ENCODE data around the gene RAB11FIP5.

RAB11FIP5 gene

DNA sequence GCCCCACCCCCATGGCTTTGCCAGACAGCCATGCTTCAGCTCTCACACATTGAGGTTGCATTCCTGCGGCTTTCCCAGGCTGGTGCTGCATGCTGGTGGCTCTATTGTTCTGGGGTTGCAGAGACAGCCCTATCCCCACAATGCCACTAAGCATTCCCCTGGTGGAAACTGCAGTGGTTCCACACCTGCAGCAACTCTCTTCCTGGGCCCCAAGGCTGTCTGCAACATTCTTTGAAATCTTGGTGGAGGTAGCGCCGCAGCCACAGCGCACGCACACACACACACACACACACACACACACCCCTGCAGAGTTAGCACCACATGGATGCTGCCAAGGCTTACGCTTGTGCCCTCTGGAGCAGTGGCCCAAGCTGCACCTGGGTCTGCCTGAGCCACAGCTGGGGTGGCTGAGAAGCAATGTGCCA is 62.6 kb downstream of the RAB11FIP5 start:
- H3K4me1 ChIP-seq (ENCODE audit: control insufficient read depth in 1 of 2, insufficient read depth in 2 of 2, low read length in 2 of 2) = no peaks in the 10 kb centered on the region
- H3K27ac ChIP-seq (ENCODE audit: low read depth, low read length) = no peak overlapping the region
- no peaks in the 10 kb centered on the region for H3K9me3 ChIP-seq (ENCODE audit: control insufficient read depth in 1 of 2, low read length in 2 of 2)
- no peaks in the 10 kb centered on the region for H3K27me3 ChIP-seq (ENCODE audit: control insufficient read depth in 1 of 2, insufficient read depth in 2 of 2, low read length in 2 of 2)
- H3K4me3 ChIP-seq (ENCODE audit: low read depth in 1 of 2, low read length in 2 of 2) = no peak overlapping the region
- no peak overlapping the region for H3K9ac ChIP-seq (ENCODE audit: low read depth in 1 of 2, low read length in 2 of 2)
- peaks cover 0 to 11% of the 10 kb centered on the region in 2 donors for H3K36me3 ChIP-seq (ENCODE audit: control insufficient read depth in 1 of 2, insufficient read depth in 2 of 2, low read length in 2 of 2)

DNA sequence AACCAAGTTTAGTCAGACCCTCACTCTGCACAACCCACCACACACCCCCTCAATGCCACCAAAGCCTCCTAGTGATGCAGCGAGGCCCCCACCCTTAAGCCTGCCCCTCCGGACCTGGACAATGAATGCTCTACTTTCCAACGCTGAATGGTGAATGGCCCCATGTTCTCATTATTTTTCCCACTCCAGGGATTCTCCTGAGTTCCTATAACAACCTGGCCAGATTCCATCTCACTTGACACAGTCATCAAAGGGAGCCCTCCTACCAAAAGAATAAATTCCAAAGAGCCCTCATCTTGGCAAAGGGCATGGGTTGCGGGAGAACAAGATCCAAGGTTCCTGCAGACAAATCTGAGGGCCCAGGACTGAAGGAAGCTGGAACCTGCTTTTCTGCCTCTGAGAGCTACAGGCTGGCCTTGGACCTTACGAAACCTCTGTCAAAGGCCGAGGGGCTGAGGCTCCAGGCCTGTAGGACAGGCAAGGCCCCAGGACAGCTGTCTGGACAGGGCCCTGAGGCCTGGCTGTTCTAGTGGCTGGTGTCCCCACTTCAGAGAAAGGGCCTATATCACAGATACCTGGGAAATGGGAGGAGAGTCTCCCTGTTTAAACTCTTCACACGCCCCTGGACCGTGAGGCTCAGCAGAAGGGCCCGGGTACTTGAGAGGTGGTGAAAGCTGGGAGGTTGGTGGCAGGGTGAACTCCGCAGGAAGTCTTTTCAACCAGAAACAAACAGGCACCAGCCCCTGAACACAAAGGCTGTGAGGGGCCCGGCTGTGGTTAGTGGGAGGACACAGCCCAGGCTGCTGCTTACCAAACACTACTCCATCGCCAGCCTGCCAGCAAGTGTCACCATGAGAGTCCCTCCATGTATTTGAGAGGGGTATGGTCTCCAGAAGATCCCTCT is 68.6 kb downstream of the RAB11FIP5 start:
- Histone ChIP-seq H3K36me3 (ENCODE audit: control insufficient read depth in 1 of 2, insufficient read depth in 2 of 2, low read length in 2 of 2) (peaks cover 0 to 5% of the 10 kb centered on the region in 2 donors), H3K27me3 (ENCODE audit: control insufficient read depth in 1 of 2, insufficient read depth in 2 of 2, low read length in 2 of 2) (no peaks in the 10 kb centered on the region), H3K9ac (ENCODE audit: low read depth in 1 of 2, low read length in 2 of 2) (no peak overlapping the region), H3K9me3 (ENCODE audit: control insufficient read depth in 1 of 2, low read length in 2 of 2) (no peaks in the 10 kb centered on the region), H3K4me3 (ENCODE audit: low read depth in 1 of 2, low read length in 2 of 2) (no peak overlapping the region), H3K4me1 (ENCODE audit: control insufficient read depth in 1 of 2, insufficient read depth in 2 of 2, low read length in 2 of 2) (no peaks in the 10 kb centered on the region), H3K27ac (ENCODE audit: low read depth, low read length) (no peak overlapping the region)

DNA sequence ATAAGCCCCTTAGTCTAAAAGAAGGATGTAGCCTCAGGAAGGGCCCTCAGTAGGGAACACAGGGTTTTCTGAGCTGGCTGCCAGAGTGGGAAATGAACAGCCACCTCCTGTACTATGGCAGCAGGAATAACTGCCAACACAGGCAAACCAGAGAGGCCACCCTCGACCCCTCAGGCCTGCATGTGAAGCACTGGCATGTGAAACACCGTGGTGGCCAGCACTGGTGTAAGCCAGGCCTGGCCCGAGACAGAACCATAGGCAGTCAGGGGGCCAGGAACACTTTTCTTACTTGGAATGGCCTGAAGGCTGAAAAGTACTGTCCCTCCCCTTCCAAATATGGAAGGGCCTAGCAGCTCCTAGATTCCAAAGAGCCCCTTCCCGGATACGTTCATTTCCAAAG is 69.5 kb downstream of the RAB11FIP5 start:
- no peak overlapping the region for H3K27ac ChIP-seq (ENCODE audit: low read depth, low read length)
- no peaks in the 10 kb centered on the region for H3K4me1 ChIP-seq (ENCODE audit: control insufficient read depth in 1 of 2, insufficient read depth in 2 of 2, low read length in 2 of 2)
- H3K9me3 ChIP-seq (ENCODE audit: control insufficient read depth in 1 of 2, low read length in 2 of 2) = no peaks in the 10 kb centered on the region
- H3K9ac ChIP-seq (ENCODE audit: low read depth in 1 of 2, low read length in 2 of 2) = no peak overlapping the region
- no peaks in the 10 kb centered on the region for H3K27me3 ChIP-seq (ENCODE audit: control insufficient read depth in 1 of 2, insufficient read depth in 2 of 2, low read length in 2 of 2)
- peaks cover 0 to 5% of the 10 kb centered on the region in 2 donors for H3K36me3 ChIP-seq (ENCODE audit: control insufficient read depth in 1 of 2, insufficient read depth in 2 of 2, low read length in 2 of 2)
- no peak overlapping the region for H3K4me3 ChIP-seq (ENCODE audit: low read depth in 1 of 2, low read length in 2 of 2)

DNA sequence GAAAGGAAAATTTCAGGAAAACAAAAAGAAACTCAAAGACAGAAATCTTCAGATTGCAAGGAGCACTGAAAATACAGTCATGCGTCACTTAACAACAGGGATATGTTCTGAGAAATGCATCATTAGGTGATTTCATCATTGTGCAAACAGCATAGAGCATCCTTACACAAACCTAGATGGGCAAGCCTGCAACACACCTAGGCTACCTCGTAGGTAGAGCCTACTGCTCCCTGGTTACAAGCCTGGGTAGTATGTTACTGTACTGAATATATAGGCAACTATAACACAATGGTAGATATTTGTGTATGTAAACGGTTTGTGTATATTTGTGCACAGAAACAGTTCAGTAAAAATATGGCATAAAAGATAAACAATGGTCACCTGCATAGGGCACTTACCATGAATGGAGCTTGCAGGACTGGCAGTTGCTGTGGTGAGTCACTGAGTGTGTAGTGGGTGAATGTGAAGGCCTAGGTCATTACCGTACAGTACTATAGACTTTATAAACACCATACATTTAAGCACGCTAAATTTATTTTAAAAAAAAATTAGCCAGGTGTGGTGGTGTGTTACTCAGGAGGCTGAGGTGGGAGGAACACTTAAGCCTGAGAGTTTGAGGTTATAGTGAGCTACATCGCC is 74.7 kb downstream of the RAB11FIP5 start:
- H3K4me1 ChIP-seq (ENCODE audit: control insufficient read depth in 1 of 2, insufficient read depth in 2 of 2, low read length in 2 of 2) = no peaks in the 10 kb centered on the region
- peaks cover 0 to 10% of the 10 kb centered on the region in 2 donors for H3K36me3 ChIP-seq (ENCODE audit: control insufficient read depth in 1 of 2, insufficient read depth in 2 of 2, low read length in 2 of 2)
- no peak overlapping the region for H3K9ac ChIP-seq (ENCODE audit: low read depth in 1 of 2, low read length in 2 of 2)
- H3K4me3 ChIP-seq (ENCODE audit: low read depth in 1 of 2, low read length in 2 of 2) = no peak overlapping the region
- H3K27ac ChIP-seq (ENCODE audit: low read depth, low read length) = no peak overlapping the region
- no peaks in the 10 kb centered on the region for H3K9me3 ChIP-seq (ENCODE audit: control insufficient read depth in 1 of 2, low read length in 2 of 2)
- no peaks in the 10 kb centered on the region for H3K27me3 ChIP-seq (ENCODE audit: control insufficient read depth in 1 of 2, insufficient read depth in 2 of 2, low read length in 2 of 2)

DNA sequence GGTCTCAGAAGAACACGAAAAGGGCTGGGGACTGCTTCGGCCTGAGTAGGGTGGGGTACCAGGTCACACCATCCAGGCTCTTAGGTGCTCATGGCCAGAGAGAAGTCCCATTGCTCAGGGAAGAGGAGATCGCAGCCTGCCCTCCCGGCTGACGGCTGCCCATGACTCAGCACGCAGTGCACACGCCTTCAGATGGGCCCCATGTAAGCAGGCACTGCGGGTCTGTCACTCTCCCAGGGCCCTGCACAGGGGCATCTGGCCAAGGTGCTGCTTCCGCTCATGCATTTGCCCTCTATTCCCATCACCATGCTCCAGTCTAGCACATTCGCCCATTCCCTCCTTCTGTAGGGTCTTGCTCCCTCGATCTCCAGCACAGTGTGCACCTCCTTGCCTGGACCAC is 76.0 kb downstream of the RAB11FIP5 start:
- Histone ChIP-seq H3K9me3 (ENCODE audit: control insufficient read depth in 1 of 2, low read length in 2 of 2) (no peaks in the 10 kb centered on the region), H3K4me3 (ENCODE audit: low read depth in 1 of 2, low read length in 2 of 2) (no peak overlapping the region), H3K27ac (ENCODE audit: low read depth, low read length) (no peak overlapping the region), H3K36me3 (ENCODE audit: control insufficient read depth in 1 of 2, insufficient read depth in 2 of 2, low read length in 2 of 2) (peaks cover 0 to 10% of the 10 kb centered on the region in 2 donors), H3K27me3 (ENCODE audit: control insufficient read depth in 1 of 2, insufficient read depth in 2 of 2, low read length in 2 of 2) (no peaks in the 10 kb centered on the region), H3K9ac (ENCODE audit: low read depth in 1 of 2, low read length in 2 of 2) (no peak overlapping the region), H3K4me1 (ENCODE audit: control insufficient read depth in 1 of 2, insufficient read depth in 2 of 2, low read length in 2 of 2) (peaks cover 7 to 11% of the 10 kb centered on the region in 2 donors)

DNA sequence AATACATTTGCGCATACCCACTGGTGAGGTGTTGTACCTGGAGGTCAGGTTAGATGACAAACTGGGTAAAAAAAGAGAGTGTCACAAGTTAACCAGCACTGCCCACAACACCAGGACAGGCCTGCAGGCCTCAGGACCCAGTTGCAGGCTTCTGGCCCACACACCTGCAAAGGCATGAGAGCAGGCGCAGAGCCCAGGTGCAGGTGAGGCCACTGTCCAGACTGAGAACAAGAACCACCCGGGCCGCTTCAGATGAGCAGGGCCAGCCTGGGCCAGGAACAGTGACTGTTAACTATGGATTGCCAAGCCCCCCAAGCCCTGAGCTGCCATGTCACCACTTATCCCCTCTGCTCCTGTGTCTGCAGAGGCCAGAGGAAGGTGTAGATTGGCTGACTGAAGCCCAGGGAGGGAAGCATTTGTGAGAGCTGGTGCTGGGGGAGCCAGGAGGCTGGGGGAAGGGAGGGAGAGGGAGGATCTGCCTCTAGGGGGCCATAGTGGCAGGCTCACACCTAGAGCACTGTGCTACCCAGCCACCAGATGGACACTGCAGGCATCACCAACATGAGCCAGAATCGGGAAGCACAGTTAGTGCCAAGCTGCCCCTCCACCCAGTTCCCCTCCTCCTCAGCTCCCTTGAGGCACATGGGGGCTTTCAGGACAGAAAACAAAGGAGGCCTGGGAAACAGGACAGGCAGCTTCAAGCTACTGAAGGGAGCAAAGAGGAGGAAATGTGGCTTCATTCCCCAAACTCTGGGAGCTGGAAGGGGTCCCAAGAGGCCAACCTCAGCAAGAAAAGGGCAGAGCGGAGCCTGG is 76.6 kb downstream of the RAB11FIP5 start:
- no peak overlapping the region for H3K9ac ChIP-seq (ENCODE audit: low read depth in 1 of 2, low read length in 2 of 2)
- no peaks in the 10 kb centered on the region for H3K27me3 ChIP-seq (ENCODE audit: control insufficient read depth in 1 of 2, insufficient read depth in 2 of 2, low read length in 2 of 2)
- peaks cover 0 to 10% of the 10 kb centered on the region in 2 donors for H3K36me3 ChIP-seq (ENCODE audit: control insufficient read depth in 1 of 2, insufficient read depth in 2 of 2, low read length in 2 of 2)
- peaks cover 13 to 18% of the 10 kb centered on the region in 2 donors for H3K4me1 ChIP-seq (ENCODE audit: control insufficient read depth in 1 of 2, insufficient read depth in 2 of 2, low read length in 2 of 2)
- H3K27ac ChIP-seq (ENCODE audit: low read depth, low read length) = no peak overlapping the region
- no peak overlapping the region for H3K4me3 ChIP-seq (ENCODE audit: low read depth in 1 of 2, low read length in 2 of 2)
- no peaks in the 10 kb centered on the region for H3K9me3 ChIP-seq (ENCODE audit: control insufficient read depth in 1 of 2, low read length in 2 of 2)

DNA sequence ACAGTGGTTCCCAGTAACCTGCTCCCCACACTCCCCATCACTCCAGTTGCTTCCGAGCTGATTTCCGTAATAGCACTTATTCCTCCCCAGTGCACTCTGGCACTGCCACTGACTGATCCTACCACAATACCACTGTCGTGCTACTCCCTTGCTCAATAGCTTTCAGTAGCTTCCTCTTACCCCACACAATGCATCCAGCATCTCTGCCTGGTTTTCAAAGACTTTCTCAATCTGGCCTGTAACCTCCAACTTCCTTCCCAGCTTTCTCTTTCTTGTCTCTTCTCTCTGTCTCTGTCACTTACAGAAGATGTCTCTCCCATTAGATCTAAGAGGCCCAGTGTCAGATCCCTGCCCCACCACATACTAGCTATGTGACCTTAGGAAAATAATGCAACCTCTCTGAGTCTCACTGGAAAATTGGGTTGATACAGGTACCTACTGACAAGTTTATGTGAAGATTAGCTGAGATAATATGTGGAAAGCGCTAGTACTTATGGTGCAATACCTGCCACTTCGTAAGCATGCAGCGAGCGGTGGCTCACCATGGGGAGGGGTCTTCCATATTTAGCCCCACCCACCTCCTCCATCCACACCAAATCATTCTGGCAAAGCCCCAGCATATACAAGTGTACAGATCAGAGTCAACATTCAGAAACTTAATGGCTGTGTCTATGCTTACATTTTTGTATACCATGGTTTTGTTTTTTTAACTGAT is 77.9 kb downstream of the RAB11FIP5 start:
- H3K27me3 ChIP-seq (ENCODE audit: control insufficient read depth in 1 of 2, insufficient read depth in 2 of 2, low read length in 2 of 2) = no peaks in the 10 kb centered on the region
- no peaks in the 10 kb centered on the region for H3K9me3 ChIP-seq (ENCODE audit: control insufficient read depth in 1 of 2, low read length in 2 of 2)
- H3K4me3 ChIP-seq (ENCODE audit: low read depth in 1 of 2, low read length in 2 of 2) = no peak overlapping the region
- no peak overlapping the region for H3K27ac ChIP-seq (ENCODE audit: low read depth, low read length)
- H3K4me1 ChIP-seq (ENCODE audit: control insufficient read depth in 1 of 2, insufficient read depth in 2 of 2, low read length in 2 of 2) = peaks cover 14 to 20% of the 10 kb centered on the region in 2 donors
- H3K36me3 ChIP-seq (ENCODE audit: control insufficient read depth in 1 of 2, insufficient read depth in 2 of 2, low read length in 2 of 2) = peaks cover 0 to 4% of the 10 kb centered on the region in 2 donors
- no peak overlapping the region for H3K9ac ChIP-seq (ENCODE audit: low read depth in 1 of 2, low read length in 2 of 2)

DNA sequence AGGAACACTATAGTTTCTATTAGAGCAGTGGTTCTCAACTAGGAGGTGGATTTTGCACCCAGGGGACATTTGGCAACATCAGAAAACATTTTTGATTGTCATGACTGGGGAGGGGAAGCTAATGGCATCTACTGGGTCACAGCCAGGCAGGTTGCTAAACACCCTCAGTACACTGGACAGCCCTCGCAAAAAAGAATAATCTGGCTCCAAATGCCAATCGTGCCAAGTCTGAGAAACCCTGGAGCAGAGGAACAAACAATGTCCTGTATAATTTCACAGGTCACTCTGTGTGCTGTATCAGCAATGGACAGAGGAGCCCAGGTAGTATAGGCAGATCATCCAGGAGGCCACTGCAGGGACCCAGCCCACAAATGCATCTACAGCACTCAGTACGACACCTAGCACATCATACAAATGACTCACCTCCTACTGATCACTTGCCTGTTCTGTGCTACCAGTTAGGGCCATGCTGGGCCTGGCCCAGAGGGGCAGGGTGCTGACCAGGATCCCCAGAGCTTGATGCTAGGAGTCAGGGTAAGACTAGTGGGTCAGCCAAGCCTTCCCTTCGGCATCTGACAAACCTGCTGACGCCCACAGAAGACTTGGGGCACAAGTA is 78.9 kb downstream of the RAB11FIP5 start:
- no peaks in the 10 kb centered on the region for H3K27me3 ChIP-seq (ENCODE audit: control insufficient read depth in 1 of 2, insufficient read depth in 2 of 2, low read length in 2 of 2)
- no peak overlapping the region for H3K4me3 ChIP-seq (ENCODE audit: low read depth in 1 of 2, low read length in 2 of 2)
- peaks cover 0 to 4% of the 10 kb centered on the region in 2 donors for H3K36me3 ChIP-seq (ENCODE audit: control insufficient read depth in 1 of 2, insufficient read depth in 2 of 2, low read length in 2 of 2)
- no peaks in the 10 kb centered on the region for H3K9me3 ChIP-seq (ENCODE audit: control insufficient read depth in 1 of 2, low read length in 2 of 2)
- no peak overlapping the region for H3K9ac ChIP-seq (ENCODE audit: low read depth in 1 of 2, low read length in 2 of 2)
- H3K27ac ChIP-seq (ENCODE audit: low read depth, low read length) = no peak overlapping the region
- H3K4me1 ChIP-seq (ENCODE audit: control insufficient read depth in 1 of 2, insufficient read depth in 2 of 2, low read length in 2 of 2) = peaks cover 14 to 20% of the 10 kb centered on the region in 2 donors

DNA sequence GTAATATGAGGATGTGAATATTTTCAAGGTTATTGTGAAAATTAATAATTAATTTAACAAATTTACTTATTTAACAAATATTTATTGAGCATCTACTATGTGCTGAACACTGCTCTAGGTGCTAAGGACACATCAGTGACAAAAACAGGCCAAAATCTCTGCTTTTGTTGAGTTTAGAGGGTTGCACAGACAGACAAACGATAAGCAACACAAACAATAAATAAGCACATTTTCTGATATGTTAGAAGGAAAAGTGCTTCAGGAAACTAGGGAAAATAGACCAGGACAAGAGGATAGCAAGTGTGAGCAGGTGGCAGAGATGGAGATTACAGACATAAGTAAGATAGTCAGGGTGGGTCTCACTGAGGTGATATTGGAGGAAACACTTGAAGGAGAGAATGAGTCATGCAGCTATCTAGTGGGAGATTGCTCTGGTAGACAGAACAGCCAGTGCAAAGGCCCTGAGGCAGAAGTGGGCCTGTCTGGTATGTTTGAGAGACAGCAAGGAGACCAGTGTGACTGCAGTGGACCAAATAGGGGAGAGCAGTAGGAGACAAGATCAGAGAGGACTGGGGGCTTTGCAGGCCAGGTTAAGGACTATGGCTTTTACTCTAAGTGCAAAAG is 79.5 kb downstream of the RAB11FIP5 start:
- Histone ChIP-seq H3K4me1 (ENCODE audit: control insufficient read depth in 1 of 2, insufficient read depth in 2 of 2, low read length in 2 of 2) (peaks cover 14 to 20% of the 10 kb centered on the region in 2 donors), H3K27ac (ENCODE audit: low read depth, low read length) (no peak overlapping the region), H3K9me3 (ENCODE audit: control insufficient read depth in 1 of 2, low read length in 2 of 2) (no peaks in the 10 kb centered on the region), H3K9ac (ENCODE audit: low read depth in 1 of 2, low read length in 2 of 2) (no peak overlapping the region), H3K4me3 (ENCODE audit: low read depth in 1 of 2, low read length in 2 of 2) (no peak overlapping the region), H3K27me3 (ENCODE audit: control insufficient read depth in 1 of 2, insufficient read depth in 2 of 2, low read length in 2 of 2) (no peaks in the 10 kb centered on the region), H3K36me3 (ENCODE audit: control insufficient read depth in 1 of 2, insufficient read depth in 2 of 2, low read length in 2 of 2) (peaks cover 0 to 4% of the 10 kb centered on the region in 2 donors)
